ENCODE measurements around the gene SAMD4A. TPM values are rescaled to one million over a fixed set of nuclear protein-coding genes. Genes with fewer than 3 reads are reported as not detected.

Gene SAMD4A
- total RNA-seq, 1 experiment from 2014 or later = 26.5 TPM

GRCh38 chr14:54746019-54746418, 179.1 kb downstream of the SAMD4A start:
- DNase-seq (ENCODE audit: low spot score) = no peak
- no peak overlapping the region for H3K4me3 ChIP-seq (ENCODE audit: low read depth, low read length, poor library complexity, severe bottlenecking)
- TF ChIP-seq EZH2 (IDR thresholded peaks at IDR 0.05; ENCODE audit: borderline replicate concordance, low read depth, low read length, poor library complexity, severe bottlenecking) (no peak), CTCF (conservative IDR thresholded peaks at IDR 0.05; ENCODE audit: low read depth, low read length) (no peak)
- ChIA-PET POLR2A (ENCODE audit: low non-redundant PET) (no interaction called here), CTCF (no interaction called here)
- intact Hi-C loops (cut with micrococcal nuclease; ENCODE audit: unreplicated experiment) = no loop called here
- no peaks in the 10 kb centered on the region for H3K9me3 ChIP-seq (ENCODE audit: low read depth, low read length, poor library complexity, severe bottlenecking)
- no peaks in the 10 kb centered on the region for H3K36me3 ChIP-seq (ENCODE audit: insufficient read depth, low read length, poor library complexity, severe bottlenecking)
- H3K4me1 ChIP-seq (ENCODE audit: insufficient read depth, low read length, poor library complexity, severe bottlenecking) = no peaks in the 10 kb centered on the region
- no peaks in the 10 kb centered on the region for H3K27me3 ChIP-seq (replicated peaks; ENCODE audit: insufficient read depth, low read depth, low read length, poor library complexity)
- no peak overlapping the region for H3K27ac ChIP-seq (ENCODE audit: low read depth, low read length, poor library complexity, severe bottlenecking)
- BruUV-seq (replicated peaks) = no TSS peak

- H3K4me3 ChIP-seq (ENCODE audit: low read depth, low read length, poor library complexity, severe bottlenecking) = no peak overlapping the region
- H3K27ac ChIP-seq (ENCODE audit: low read depth, low read length, poor library complexity, severe bottlenecking) = no peak overlapping the region
- H3K4me1 ChIP-seq (ENCODE audit: insufficient read depth, low read length, poor library complexity, severe bottlenecking) = no peaks in the 10 kb centered on the region
- TF ChIP-seq CTCF (conservative IDR thresholded peaks at IDR 0.05; ENCODE audit: low read depth, low read length) (no peak), EZH2 (IDR thresholded peaks at IDR 0.05; ENCODE audit: borderline replicate concordance, low read depth, low read length, poor library complexity, severe bottlenecking) (no peak)
- H3K27me3 ChIP-seq (replicated peaks; ENCODE audit: insufficient read depth, low read depth, low read length, poor library complexity) = no peaks in the 10 kb centered on the region
- ChIA-PET CTCF (no interaction called here), POLR2A (ENCODE audit: low non-redundant PET) (no interaction called here)
- no peaks in the 10 kb centered on the region for H3K9me3 ChIP-seq (ENCODE audit: low read depth, low read length, poor library complexity, severe bottlenecking)
- intact Hi-C loops (cut with micrococcal nuclease; ENCODE audit: unreplicated experiment) = no loop called here
- no TSS peak for BruUV-seq (replicated peaks)
- peaks cover 3% of the 10 kb centered on the region for H3K36me3 ChIP-seq (ENCODE audit: insufficient read depth, low read length, poor library complexity, severe bottlenecking)
- no peak for DNase-seq (ENCODE audit: low spot score)
These were observed 180.7 kb downstream of the SAMD4A start for GRCh38 chr14:54747616-54748015.

GRCh38 chr14:54749180-54749579, 182.3 kb downstream of the SAMD4A start:
- POLR2A ChIA-PET (ENCODE audit: low non-redundant PET) = no interaction called here
- CTCF ChIA-PET = no interaction called here

More at GRCh38 chr14:54749180-54749579, 182.3 kb downstream of the SAMD4A start:
- Histone ChIP-seq H3K27me3 (replicated peaks; ENCODE audit: insufficient read depth, low read depth, low read length, poor library complexity) (no peaks in the 10 kb centered on the region), H3K9me3 (ENCODE audit: low read depth, low read length, poor library complexity, severe bottlenecking) (no peaks in the 10 kb centered on the region), H3K4me3 (ENCODE audit: low read depth, low read length, poor library complexity, severe bottlenecking) (no peak overlapping the region), H3K36me3 (ENCODE audit: insufficient read depth, low read length, poor library complexity, severe bottlenecking) (peaks cover 3% of the 10 kb centered on the region), H3K27ac (ENCODE audit: low read depth, low read length, poor library complexity, severe bottlenecking) (no peak overlapping the region), H3K4me1 (ENCODE audit: insufficient read depth, low read length, poor library complexity, severe bottlenecking) (no peaks in the 10 kb centered on the region)
- DNase-seq (ENCODE audit: low spot score) = no peak
- TF ChIP-seq EZH2 (IDR thresholded peaks at IDR 0.05; ENCODE audit: borderline replicate concordance, low read depth, low read length, poor library complexity, severe bottlenecking) (no peak), CTCF (conservative IDR thresholded peaks at IDR 0.05; ENCODE audit: low read depth, low read length) (no peak)
- intact Hi-C loops (cut with micrococcal nuclease; ENCODE audit: unreplicated experiment) = no loop called here
- no TSS peak for BruUV-seq (replicated peaks)
